B cell (primary cell): Measurements from ENCODE around the gene DNHD1. TPM values are rescaled to one million over a fixed set of nuclear protein-coding genes. Genes with fewer than 3 reads are reported as not detected.

ENCODE experiments used
- ATAC-seq: fragments of 200-7000 bp; cut with Tn5 transposase; one replicate; pipeline ENCODE4 v1.10.0; 2021; ENCODE audit warnings: low read depth, mild to moderate bottlenecking, moderate number of reproducible peaks, moderate library complexity
- CTCF ChIA-PET: fragments of 350-600 bp; sonication (Branson Sonifier 250); formaldehyde crosslinking; loops from one replicate; lab custom pipeline; 2021; ENCODE audit warnings: antibody characterized with exemption, inconsistent platforms; lab: Charles Lee
- POLR2A ChIA-PET: fragments of 350-600 bp; sonication (Branson Sonifier 250); formaldehyde crosslinking; loops from one replicate; lab custom pipeline; 2021; ENCODE audit warnings: antibody characterized with exemption; lab: Charles Lee
- DNase-seq: peaks from one replicate; pipeline ENCODE4 v3.0.0; 2013
- H2AFZ ChIP-seq: 2 replicates; pipeline ENCODE4 v1.6.1; 2012; ENCODE audit warnings: mild to moderate bottlenecking, low read depth, low read length; ENCODE audit not compliant: insufficient read depth, poor library complexity, severe bottlenecking
- H3K27ac ChIP-seq, 2 donors: 1 replicate in 1 of 2; 2 replicates in 1 of 2; pipeline ENCODE4 v1.5.1; 2012 to 2013; ENCODE audit warnings: low read length in 2 of 2, mild to moderate bottlenecking in 2 of 2, moderate library complexity in 1 of 2
- H3K27me3 ChIP-seq, 4 experiments: fragments of 200-600 bp in 1 of 4; sonication (generic) in 1 of 4; replicated peaks in 1 of 4; 1 replicate in 2 of 4; 2 replicates in 2 of 4; pipeline versions ENCODE4 v1.6.1 to v1.7.0; 2013 to 2016; ENCODE audit warnings: low read length in 3 of 4, mild to moderate bottlenecking in 2 of 4, mixed read lengths in 1 of 4, moderate library complexity in 1 of 4; ENCODE audit not compliant: insufficient read depth in 4 of 4, control insufficient read depth in 3 of 4; ENCODE audit errors: control extremely low read depth in 1 of 4
- H3K36me3 ChIP-seq, 2 experiments: replicated peaks in 1 of 2; 1 replicate in 1 of 2; 2 replicates in 1 of 2; pipeline versions ENCODE4 v1.6.1 to v1.7.1; 2013; ENCODE audit warnings: low read length in 1 of 2; ENCODE audit not compliant: insufficient read depth in 2 of 2, control insufficient read depth in 1 of 2; ENCODE audit errors: control extremely low read depth in 1 of 2, extremely low read depth in 1 of 2
- H3K4me1 ChIP-seq, 2 donors: fragments of 200-600 bp in 1 of 2; sonication (generic) in 1 of 2; 1 replicate in 1 of 2; 2 replicates in 1 of 2; pipeline versions ENCODE4 v1.5.1 to v1.6.1; 2013 to 2017; ENCODE audit warnings: low read length in 2 of 2; ENCODE audit not compliant: control insufficient read depth in 2 of 2, insufficient read depth in 2 of 2
- H3K4me2 ChIP-seq: replicated peaks from 2 replicates; pipeline ENCODE3; 2012; ENCODE audit warnings: mild to moderate bottlenecking, low read depth, low read length; ENCODE audit not compliant: poor library complexity, severe bottlenecking
- H3K4me3 ChIP-seq, 5 experiments: fragments of 200-600 bp in 1 of 5; sonication (generic) in 1 of 5; 1 replicate in 3 of 5; 2 replicates in 2 of 5; pipeline versions ENCODE4 v1.5.1 to v1.7.0; 2011 to 2016; ENCODE audit warnings: low read length in 4 of 5, mild to moderate bottlenecking in 4 of 5, low read depth in 2 of 5, control low read depth in 1 of 5, moderate library complexity in 1 of 5; ENCODE audit not compliant: insufficient read depth in 1 of 5; ENCODE audit errors: control extremely low read depth in 1 of 5, extremely low read depth in 1 of 5
- H3K79me2 ChIP-seq: fragments of 200-600 bp; sonication (generic); one replicate; pipeline ENCODE4 v1.6.0; 2016; ENCODE audit warnings: low read length; ENCODE audit not compliant: control insufficient read depth, insufficient read depth
- H3K9ac ChIP-seq: fragments of 200-600 bp; sonication (generic); 2 replicates; pipeline ENCODE4 v1.6.1; 2017; ENCODE audit warnings: mild to moderate bottlenecking, low read length, moderate library complexity
- H3K9me3 ChIP-seq, 3 donors: one replicate each; pipeline versions ENCODE4 v1.6.1 to v1.7.1; 2013; ENCODE audit warnings: low read length in 2 of 3; ENCODE audit not compliant: control insufficient read depth in 2 of 3, insufficient read depth in 1 of 3; ENCODE audit errors: control extremely low read depth in 1 of 3
- H4K20me1 ChIP-seq: 2 replicates; pipeline ENCODE4 v1.6.0; 2012; ENCODE audit warnings: mild to moderate bottlenecking, low read length; ENCODE audit not compliant: insufficient read depth, control insufficient read depth, poor library complexity, severe bottlenecking
- H3K27ac Mint-ChIP-seq: one replicate; pipeline ENCODE4 v1.8.0; 2021; ENCODE audit warnings: mixed read lengths
- H3K27me3 Mint-ChIP-seq: one replicate; pipeline ENCODE4 v1.8.0; 2021; ENCODE audit warnings: mixed read lengths
- H3K4me1 Mint-ChIP-seq: one replicate; pipeline ENCODE4 v1.8.0; 2021; ENCODE audit warnings: mixed read lengths
- H3K4me3 Mint-ChIP-seq: one replicate; pipeline ENCODE4 v1.8.0; 2021; ENCODE audit warnings: mixed read lengths
- H3K9me3 Mint-ChIP-seq: one replicate; pipeline ENCODE4 v1.8.0; 2022; ENCODE audit warnings: mixed read lengths; ENCODE audit not compliant: insufficient read depth
- CTCF ChIP-seq: fragments of 200-600 bp; IDR thresholded peaks from one replicate; pipeline ENCODE4 v1.8.0; 2022; ENCODE audit warnings: antibody characterized with exemption, mild to moderate bottlenecking
- EZH2 ChIP-seq: IDR thresholded peaks from 2 replicates; pipeline ENCODE4 v1.6.1; 2012; ENCODE audit warnings: borderline replicate concordance, low read depth, mild to moderate bottlenecking, moderate library complexity, low read length; ENCODE audit not compliant: insufficient read depth, poor library complexity, severe bottlenecking
- WGBS: methylation state at CpG from one replicate; pipeline ENCODE4 v1.1.5; 2013; ENCODE audit warnings: missing lambda C conversion rate; ENCODE audit not compliant: insufficient coverage; 5-methylcytosine and 5-hydroxymethylcytosine counted together
- intact Hi-C: fragments of 100-400 bp; cut with micrococcal nuclease; formaldehyde crosslinking; loops from one replicate; pipeline ENCODE4 v1.10.0; 2022
- polyA plus RNA-seq: library from polyadenylated mRNA; depleted of rRNA; stranded (reverse); fragments of >200 nt; gene quantifications from 2 replicates; pipeline ENCODE4 v1.2.3, GENCODE V29; 2012
- total RNA-seq, 2 donors: library from RNA; stranded (reverse); fragments of 120-200 nt in 1 of 2; gene quantifications; 1 replicate in 1 of 2; 2 replicates in 1 of 2; pipeline versions ENCODE4 v1.2.3 to v1.2.4, GENCODE V29; 2013 to 2022

DNHD1 gene
- total and polyA plus RNA-seq, 2 donors (not counting 1 experiment from before 2014, with no cell fraction given), result 53.9 to 58.2 TPM

- ChIA-PET CTCF (interaction anchor here (1.5 to 3.2 kb wide), 5 partner anchors 8 to 70 kb away, joined by 4 to 23 read pairs (median 9); partner anchors contain the start of genes DCHS1 and MRPL17), POLR2A (interaction anchor here (1.1 to 2.1 kb wide), 4 partner anchors 9 to 70 kb away, joined by 3 to 19 read pairs (median 6); partner anchors contain the start of genes ILK and MRPL17)
- Histone ChIP-seq H3K36me3 (peaks cover 2 to 64% of the 10 kb centered on the region in 2 experiments), H3K9me3 (no peaks in the 10 kb centered on the region), H3K27ac (peak overlapping the region; percentile 99 to 100), H4K20me1 (no peaks in the 10 kb centered on the region), H3K4me1 (peaks cover 26 to 35% of the 10 kb centered on the region in 2 donors), H3K4me2 (no peak overlapping the region), H3K27me3 (no peaks in the 10 kb centered on the region), H2AFZ (no peak overlapping the region), H3K4me3 (no peak overlapping the region), H3K9ac (no peak overlapping the region), H3K79me2 (peaks cover 44% of the 10 kb centered on the region)
- TF ChIP-seq CTCF (no peak), EZH2 (no peak)
- Mint-ChIP-seq H3K4me1 (peaks cover 28% of the 10 kb centered on the region), H3K27ac (no peak overlapping the region), H3K9me3 (no peaks in the 10 kb centered on the region), H3K27me3 (no peaks in the 10 kb centered on the region), H3K4me3 (no peak overlapping the region)
- DNase-seq (no peak), ATAC-seq (no peak)
- WGBS, result 95% methylated on average over 3 of the region's 3 CpGs
- intact Hi-C loops, result no loop called here
These were observed 116.4 kb downstream of the DNHD1 start for GRCh38 chr11:6613496-6613895.

- no peaks in the 10 kb centered on the region for H3K27me3 ChIP-seq
- H3K9me3 ChIP-seq, result no peaks in the 10 kb centered on the region
- H3K79me2 ChIP-seq, result peaks cover 43% of the 10 kb centered on the region
- H3K27ac ChIP-seq, result no peak overlapping the region
- no peaks in the 10 kb centered on the region for H4K20me1 ChIP-seq
- ATAC-seq, result no peak
- no peak overlapping the region for H3K27ac Mint-ChIP-seq
- H3K9ac ChIP-seq, result no peak overlapping the region
- no peak for TF ChIP-seq CTCF
- TF ChIP-seq EZH2, result no peak
- intact Hi-C loops, result no loop called here
- no peaks in the 10 kb centered on the region for H3K27me3 Mint-ChIP-seq
- H3K9me3 Mint-ChIP-seq, result no peaks in the 10 kb centered on the region
- ChIA-PET CTCF (no interaction called here), POLR2A (no interaction called here)
- H3K4me1 ChIP-seq, result peaks cover 26 to 40% of the 10 kb centered on the region in 2 donors
- H3K4me3 Mint-ChIP-seq, result no peak overlapping the region
- no peak overlapping the region for H3K4me3 ChIP-seq
- 86% methylated on average over 1 of the region's 2 CpGs for WGBS
- no peak for DNase-seq
- no peak overlapping the region for H2AFZ ChIP-seq
- H3K4me2 ChIP-seq, result no peak overlapping the region
- peaks cover 28% of the 10 kb centered on the region for H3K4me1 Mint-ChIP-seq
- peaks cover 0 to 55% of the 10 kb centered on the region in 2 experiments for H3K36me3 ChIP-seq
These were observed 117.4 kb downstream of the DNHD1 start for GRCh38 chr11:6614446-6614845.
